OCI-LY3 (cell line): ENCODE results near the gene TNFRSF1B.

Experiments
- CTCF ChIP-seq: fragments of 200-600, 300-600 bp; sonication (generic); IDR thresholded peaks from 2 replicates; pipeline ENCODE4 v1.5.1; 2014; ENCODE audit warnings: antibody characterized with exemption, low read length, low read depth
- EZH2phosphoT487 ChIP-seq: fragments of 200-600 bp; shearing (Covaris generic); IDR thresholded peaks from 2 replicates; pipeline ENCODE4 v1.6.1; 2018; ENCODE audit warnings: antibody characterized with exemption, mixed run types, low read depth

GRCh38 chr1:12176298-12177118 is 9.7 kb downstream of the TNFRSF1B start:
- TF ChIP-seq CTCF, result no peak
- no peak for TF ChIP-seq EZH2phosphoT487
